ENCODE results near the gene TIPIN.

DNA sequence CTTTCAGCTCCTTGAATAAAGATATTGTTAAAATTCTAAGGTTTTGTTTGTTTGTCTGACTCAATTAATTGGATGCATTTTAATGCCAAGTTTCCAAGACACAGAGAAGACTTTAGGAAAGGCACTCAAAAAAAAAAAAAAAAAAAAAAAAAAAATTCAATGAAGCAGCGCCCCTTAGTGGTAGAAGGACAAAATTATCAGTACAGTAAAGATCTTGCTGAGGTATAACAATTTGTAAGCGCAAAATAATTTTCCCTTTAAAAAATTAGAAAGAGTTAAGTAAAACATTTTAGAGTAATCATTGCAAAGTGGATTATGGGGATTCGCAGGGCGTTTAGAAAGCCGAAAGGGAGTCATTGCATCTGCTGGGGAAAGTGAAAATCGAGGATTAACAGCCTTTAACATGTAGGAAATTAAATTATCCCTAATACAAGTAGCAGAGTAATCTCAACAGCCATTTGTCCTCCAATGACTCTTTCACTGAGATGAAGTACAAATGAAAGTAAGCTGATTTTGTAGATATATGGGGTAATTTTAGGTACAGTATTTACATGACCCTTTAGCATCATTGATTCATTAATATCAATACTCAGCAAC, 68.9 kb downstream of the TIPIN start:
- TF ChIP-seq POLR2A (IDR thresholded peaks at IDR 0.05; ENCODE audit: low read depth, low read length) (no peak), POLR2AphosphoS5 (IDR thresholded peaks at IDR 0.05; ENCODE audit: low read depth, low read length) (no peak), SPI1 (IDR thresholded peaks at IDR 0.05; ENCODE audit: low read depth, low read length) (no peak)
